GM23338 (cell line): ENCODE data around the gene NEK3. TPM values are rescaled to one million over a fixed set of nuclear protein-coding genes. Genes with fewer than 3 reads are reported as not detected.

Experiments
- ATAC-seq: fragments of 200-7000 bp; cut with Tn5 transposase; 3 replicates; pipeline ENCODE4 v1.9.1; 2020
- DNase-seq: peaks from one replicate; pipeline ENCODE4 v3.0.0-alpha.2; 2015; ENCODE audit warnings: low spot score
- H2AFZ ChIP-seq: fragments of 200-600 bp; sonication (generic); 2 replicates; pipeline ENCODE4 v1.8.0; 2016; ENCODE audit warnings: antibody characterized with exemption, mild to moderate bottlenecking, moderate library complexity
- H3F3A ChIP-seq: fragments of 200-600 bp; sonication (generic); replicated peaks from 2 replicates; pipeline ENCODE4 v1.8.0; 2017; ENCODE audit warnings: antibody characterized with exemption, mixed run types, low read depth
- H3K27ac ChIP-seq: fragments of 200-600 bp; sonication (generic); 2 replicates; pipeline ENCODE4 v1.6.1; 2016; ENCODE audit warnings: low read depth
- H3K27me3 ChIP-seq: fragments of 200-600 bp; sonication (generic); 2 replicates; pipeline ENCODE4 v1.8.0; 2016; ENCODE audit warnings: mild to moderate bottlenecking, mixed run types, moderate library complexity; ENCODE audit not compliant: insufficient read depth
- H3K36me3 ChIP-seq: fragments of 200-600 bp; sonication (generic); 2 replicates; pipeline ENCODE4 v1.8.0; 2016; ENCODE audit warnings: mild to moderate bottlenecking; ENCODE audit not compliant: insufficient read depth
- H3K4me1 ChIP-seq: fragments of 200-600 bp; sonication (generic); 2 replicates; pipeline ENCODE4 v1.8.0; 2016; ENCODE audit warnings: mild to moderate bottlenecking, moderate library complexity; ENCODE audit not compliant: insufficient read depth
- H3K4me2 ChIP-seq: fragments of 200-600 bp; sonication (generic); 2 replicates; pipeline ENCODE4 v1.7.1; 2017; ENCODE audit warnings: mixed run types
- H3K4me3 ChIP-seq: fragments of 200-600 bp; sonication (generic); 2 replicates; pipeline ENCODE4 v1.6.1; 2016; ENCODE audit warnings: mixed run types
- H3K79me2 ChIP-seq: fragments of 200-600 bp; sonication (generic); replicated peaks from 2 replicates; pipeline ENCODE4 v1.8.0; 2017; ENCODE audit warnings: mild to moderate bottlenecking; ENCODE audit not compliant: insufficient read depth
- H3K9me2 ChIP-seq: fragments of 200-600 bp; sonication (generic); 2 replicates; pipeline ENCODE4 v1.8.0; 2017; ENCODE audit not compliant: insufficient read depth
- H4K20me1 ChIP-seq: fragments of 200-600 bp; sonication (generic); replicated peaks from 2 replicates; pipeline ENCODE4 v1.8.0; 2017; ENCODE audit warnings: mild to moderate bottlenecking; ENCODE audit not compliant: insufficient read depth
- H3K27ac Mint-ChIP-seq: 2 replicates; pipeline ENCODE4 v1.8.0; 2020; ENCODE audit warnings: inconsistent platforms, mild to moderate bottlenecking, moderate library complexity, mixed read lengths
- H3K27me3 Mint-ChIP-seq: 3 replicates; pipeline ENCODE4 v1.8.0; 2022; ENCODE audit warnings: low read depth, mild to moderate bottlenecking, moderate library complexity, mixed read lengths, inconsistent platforms; ENCODE audit not compliant: insufficient read depth, poor library complexity
- H3K36me3 Mint-ChIP-seq: 3 replicates; pipeline ENCODE4 v1.8.0; 2021; ENCODE audit warnings: low read depth, mild to moderate bottlenecking, inconsistent platforms, moderate library complexity, mixed read lengths
- H3K4me1 Mint-ChIP-seq: 3 replicates; pipeline ENCODE4 v1.8.0; 2020; ENCODE audit warnings: mild to moderate bottlenecking, inconsistent platforms, mixed read lengths
- H3K4me3 Mint-ChIP-seq: 3 replicates; pipeline ENCODE4 v1.8.0; 2021; ENCODE audit warnings: moderate library complexity, mild to moderate bottlenecking, inconsistent platforms, mixed read lengths
- H3K9me3 Mint-ChIP-seq: 3 replicates; pipeline ENCODE4 v1.8.0; 2020; ENCODE audit warnings: moderate library complexity, mild to moderate bottlenecking, inconsistent platforms, mixed read lengths
- CREB1 ChIP-seq: fragments of 250-450 bp; sonication (Bioruptor Pico); IDR thresholded peaks from 2 replicates; pipeline ENCODE4 v1.5.0; 2020; ENCODE audit warnings: low read depth, mild to moderate bottlenecking, moderate library complexity
- EZH2 ChIP-seq: fragments of 200-600 bp; sonication (generic); IDR thresholded peaks from one replicate; pipeline ENCODE4 v1.8.0; 2017; ENCODE audit warnings: antibody characterized with exemption, mild to moderate bottlenecking, low read depth; ENCODE audit not compliant: unreplicated experiment
- EZH2phosphoT487 ChIP-seq: fragments of 200-600 bp; sonication (generic); IDR thresholded peaks from one replicate; pipeline ENCODE4 v1.8.1; 2018; ENCODE audit warnings: antibody characterized with exemption; ENCODE audit not compliant: unreplicated experiment
- JUNB ChIP-seq: IDR thresholded peaks from one replicate; pipeline ENCODE4 v1.6.1; 2016; ENCODE audit warnings: antibody characterized with exemption; ENCODE audit not compliant: unreplicated experiment
- NANOG ChIP-seq: IDR thresholded peaks from 2 replicates; pipeline ENCODE4 v1.6.1; 2016; ENCODE audit warnings: antibody characterized with exemption, borderline replicate concordance
- POLR2AphosphoS5 ChIP-seq: IDR thresholded peaks from 2 replicates; pipeline ENCODE4 v1.6.1; 2016; ENCODE audit warnings: antibody characterized with exemption, low read depth
- STAT1 ChIP-seq: IDR thresholded peaks from one replicate; pipeline ENCODE4 v1.6.1; 2016; ENCODE audit warnings: antibody characterized with exemption; ENCODE audit not compliant: unreplicated experiment
- ZNF331 ChIP-seq: fragments of 250-450 bp; sonication (Bioruptor Pico); IDR thresholded peaks from 2 replicates; pipeline ENCODE4 v1.5.0; 2020; ENCODE audit warnings: low read depth, mild to moderate bottlenecking, moderate library complexity
- polyA plus RNA-seq: library from polyadenylated mRNA; unstranded; fragments of >200 nt; fragmentation: Nextera tagmentation; extraction: Ambion mirVana; gene quantifications from 2 replicates; pipeline ENCODE4 v1.2.1, GENCODE V29; 2016
- total RNA-seq: library from RNA; depleted of rRNA; stranded (reverse); fragments of >200 nt; shearing (Covaris generic); gene quantifications from 2 replicates; pipeline ENCODE4 v1.2.3, GENCODE V29; 2014
- TF ChIP-seq, protein P1 (sequence below): fragments of 250-450 bp; sonication (Bioruptor Pico); IDR thresholded peaks from 2 replicates; pipeline ENCODE4 v1.5.0; 2020; ENCODE audit warnings: mild to moderate bottlenecking, moderate library complexity
- TF ChIP-seq, protein P2 (sequence below), 2 experiments: fragments of 200-600 bp in 1 of 2; sonication (generic) in 1 of 2; conservative IDR thresholded peaks; 2 replicates each; pipeline versions ENCODE4 v1.5.1 to v1.6.1; 2016 to 2017; ENCODE audit warnings: antibody characterized with exemption in 2 of 2, low read depth in 2 of 2, mild to moderate bottlenecking in 2 of 2, moderate library complexity in 1 of 2
- TF ChIP-seq, protein P3 (sequence below): IDR thresholded peaks from 2 replicates; pipeline ENCODE4 v1.6.1; 2016; ENCODE audit warnings: antibody characterized with exemption

Gene NEK3
- total and polyA plus RNA-seq, 2 experiments from 2014 or later = 26.7 to 26.8 TPM

DNA sequence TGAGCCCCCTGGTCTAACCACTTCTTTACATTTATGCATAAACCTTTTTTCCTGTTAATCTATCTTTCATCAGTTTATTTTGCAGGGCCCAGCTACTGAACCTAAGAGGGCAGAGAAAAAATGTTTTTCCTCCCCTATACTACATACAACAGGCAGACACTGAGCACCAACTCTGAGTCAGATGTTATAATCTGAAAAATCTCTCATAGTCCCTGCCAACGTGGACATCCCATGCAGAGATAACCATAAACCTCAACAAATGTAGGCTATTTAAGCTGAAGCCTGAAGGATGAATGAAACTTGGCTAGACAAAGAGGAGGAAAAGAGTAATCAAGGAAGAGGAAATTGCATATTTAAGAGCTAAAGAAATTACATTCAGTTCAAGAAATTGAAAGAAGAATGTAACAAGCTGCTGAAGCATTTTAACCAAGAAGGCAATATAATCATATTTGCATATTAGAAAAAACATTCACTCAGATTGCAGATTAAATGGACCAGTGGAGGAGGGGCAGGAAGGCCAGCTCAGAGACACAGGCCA lies 2.6 kb downstream of the NEK3 start:
- H2AFZ ChIP-seq = no peak overlapping the region
- peaks cover 29% of the 10 kb centered on the region for H3K4me1 ChIP-seq
- H3K27ac ChIP-seq = peak overlapping the region; percentile 46
- H3K4me3 ChIP-seq = peak overlapping the region; percentile 27
- H3K79me2 ChIP-seq = peaks cover 3% of the 10 kb centered on the region; the same call in 1 of the 2 replicates
- ATAC-seq = no peak
- H3K36me3 ChIP-seq = no peaks in the 10 kb centered on the region
- H3K27me3 Mint-ChIP-seq = peaks cover 9% of the 10 kb centered on the region
- H3K4me1 Mint-ChIP-seq = peaks cover 27% of the 10 kb centered on the region
- H3K4me3 Mint-ChIP-seq = peak overlapping the region; percentile 0; the same call in 2 of the 3 replicates
- H3K36me3 Mint-ChIP-seq = peaks cover 5% of the 10 kb centered on the region
- H3K27me3 ChIP-seq = peaks cover 7% of the 10 kb centered on the region
- H3K9me2 ChIP-seq = no peaks in the 10 kb centered on the region
- peak; percentile 3 for DNase-seq
- H3F3A ChIP-seq = no peaks in the 10 kb centered on the region
- no peak for TF ChIP-seq JUNB
- TF ChIP-seq NANOG = peak; percentile 73
- H3K9me3 Mint-ChIP-seq = peaks cover 6% of the 10 kb centered on the region
- no peaks in the 10 kb centered on the region for H4K20me1 ChIP-seq
- peak overlapping the region; percentile 50 for H3K4me2 ChIP-seq
- H3K27ac Mint-ChIP-seq = peak overlapping the region; percentile 33

DNA sequence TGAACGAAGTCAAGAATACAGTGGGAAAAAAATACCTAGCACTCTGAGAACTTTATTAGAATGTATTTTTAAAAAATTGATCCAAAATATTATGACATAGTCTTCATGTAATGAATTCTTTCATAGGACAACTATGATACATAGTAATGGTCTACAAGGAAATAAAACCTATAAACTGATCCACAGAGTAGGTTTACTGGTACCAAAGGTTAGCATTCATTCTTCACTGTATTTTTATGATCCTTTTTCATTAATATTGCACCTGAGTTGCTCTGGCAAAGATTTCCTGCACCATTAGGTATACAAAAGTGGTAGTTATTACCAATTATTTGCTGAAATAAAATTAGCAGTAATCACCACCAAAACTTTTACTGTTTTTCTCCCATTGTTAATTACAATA lies 4.2 kb downstream of the NEK3 start:
- no peak overlapping the region for H2AFZ ChIP-seq
- H3K27me3 ChIP-seq = peaks cover 7% of the 10 kb centered on the region
- no peak overlapping the region for H3K4me3 Mint-ChIP-seq
- no peak overlapping the region for H3K4me3 ChIP-seq
- no peak for TF ChIP-seq STAT1
- TF ChIP-seq, protein P1, sequence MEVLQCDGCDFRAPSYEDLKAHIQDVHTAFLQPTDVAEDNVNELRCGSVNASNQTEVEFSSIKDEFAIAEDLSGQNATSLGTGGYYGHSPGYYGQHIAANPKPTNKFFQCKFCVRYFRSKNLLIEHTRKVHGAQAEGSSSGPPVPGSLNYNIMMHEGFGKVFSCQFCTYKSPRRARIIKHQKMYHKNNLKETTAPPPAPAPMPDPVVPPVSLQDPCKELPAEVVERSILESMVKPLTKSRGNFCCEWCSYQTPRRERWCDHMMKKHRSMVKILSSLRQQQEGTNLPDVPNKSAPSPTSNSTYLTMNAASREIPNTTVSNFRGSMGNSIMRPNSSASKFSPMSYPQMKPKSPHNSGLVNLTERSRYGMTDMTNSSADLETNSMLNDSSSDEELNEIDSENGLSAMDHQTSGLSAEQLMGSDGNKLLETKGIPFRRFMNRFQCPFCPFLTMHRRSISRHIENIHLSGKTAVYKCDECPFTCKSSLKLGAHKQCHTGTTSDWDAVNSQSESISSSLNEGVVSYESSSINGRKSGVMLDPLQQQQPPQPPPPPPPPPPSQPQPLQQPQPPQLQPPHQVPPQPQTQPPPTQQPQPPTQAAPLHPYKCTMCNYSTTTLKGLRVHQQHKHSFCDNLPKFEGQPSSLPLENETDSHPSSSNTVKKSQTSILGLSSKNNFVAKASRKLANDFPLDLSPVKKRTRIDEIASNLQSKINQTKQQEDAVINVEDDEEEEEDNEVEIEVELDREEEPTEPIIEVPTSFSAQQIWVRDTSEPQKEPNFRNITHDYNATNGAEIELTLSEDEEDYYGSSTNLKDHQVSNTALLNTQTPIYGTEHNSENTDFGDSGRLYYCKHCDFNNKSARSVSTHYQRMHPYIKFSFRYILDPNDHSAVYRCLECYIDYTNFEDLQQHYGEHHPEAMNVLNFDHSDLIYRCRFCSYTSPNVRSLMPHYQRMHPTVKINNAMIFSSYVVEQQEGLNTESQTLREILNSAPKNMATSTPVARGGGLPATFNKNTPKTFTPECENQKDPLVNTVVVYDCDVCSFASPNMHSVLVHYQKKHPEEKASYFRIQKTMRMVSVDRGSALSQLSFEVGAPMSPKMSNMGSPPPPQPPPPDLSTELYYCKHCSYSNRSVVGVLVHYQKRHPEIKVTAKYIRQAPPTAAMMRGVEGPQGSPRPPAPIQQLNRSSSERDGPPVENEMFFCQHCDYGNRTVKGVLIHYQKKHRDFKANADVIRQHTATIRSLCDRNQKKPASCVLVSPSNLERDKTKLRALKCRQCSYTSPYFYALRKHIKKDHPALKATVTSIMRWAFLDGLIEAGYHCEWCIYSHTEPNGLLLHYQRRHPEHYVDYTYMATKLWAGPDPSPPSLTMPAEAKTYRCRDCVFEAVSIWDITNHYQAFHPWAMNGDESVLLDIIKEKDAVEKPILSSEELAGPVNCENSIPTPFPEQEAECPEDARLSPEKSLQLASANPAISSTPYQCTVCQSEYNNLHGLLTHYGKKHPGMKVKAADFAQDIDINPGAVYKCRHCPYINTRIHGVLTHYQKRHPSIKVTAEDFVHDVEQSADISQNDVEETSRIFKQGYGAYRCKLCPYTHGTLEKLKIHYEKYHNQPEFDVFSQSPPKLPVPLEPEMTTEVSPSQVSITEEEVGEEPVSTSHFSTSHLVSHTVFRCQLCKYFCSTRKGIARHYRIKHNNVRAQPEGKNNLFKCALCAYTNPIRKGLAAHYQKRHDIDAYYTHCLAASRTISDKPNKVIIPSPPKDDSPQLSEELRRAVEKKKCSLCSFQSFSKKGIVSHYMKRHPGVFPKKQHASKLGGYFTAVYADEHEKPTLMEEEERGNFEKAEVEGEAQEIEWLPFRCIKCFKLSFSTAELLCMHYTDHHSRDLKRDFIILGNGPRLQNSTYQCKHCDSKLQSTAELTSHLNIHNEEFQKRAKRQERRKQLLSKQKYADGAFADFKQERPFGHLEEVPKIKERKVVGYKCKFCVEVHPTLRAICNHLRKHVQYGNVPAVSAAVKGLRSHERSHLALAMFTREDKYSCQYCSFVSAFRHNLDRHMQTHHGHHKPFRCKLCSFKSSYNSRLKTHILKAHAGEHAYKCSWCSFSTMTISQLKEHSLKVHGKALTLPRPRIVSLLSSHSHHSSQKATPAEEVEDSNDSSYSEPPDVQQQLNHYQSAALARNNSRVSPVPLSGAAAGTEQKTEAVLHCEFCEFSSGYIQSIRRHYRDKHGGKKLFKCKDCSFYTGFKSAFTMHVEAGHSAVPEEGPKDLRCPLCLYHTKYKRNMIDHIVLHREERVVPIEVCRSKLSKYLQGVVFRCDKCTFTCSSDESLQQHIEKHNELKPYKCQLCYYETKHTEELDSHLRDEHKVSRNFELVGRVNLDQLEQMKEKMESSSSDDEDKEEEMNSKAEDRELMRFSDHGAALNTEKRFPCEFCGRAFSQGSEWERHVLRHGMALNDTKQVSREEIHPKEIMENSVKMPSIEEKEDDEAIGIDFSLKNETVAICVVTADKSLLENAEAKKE (CRISPR knock-in tag) = no peak
- TF ChIP-seq NANOG = no peak
- no peak for TF ChIP-seq EZH2
- no peak for TF ChIP-seq POLR2AphosphoS5
- TF ChIP-seq, protein P2, sequence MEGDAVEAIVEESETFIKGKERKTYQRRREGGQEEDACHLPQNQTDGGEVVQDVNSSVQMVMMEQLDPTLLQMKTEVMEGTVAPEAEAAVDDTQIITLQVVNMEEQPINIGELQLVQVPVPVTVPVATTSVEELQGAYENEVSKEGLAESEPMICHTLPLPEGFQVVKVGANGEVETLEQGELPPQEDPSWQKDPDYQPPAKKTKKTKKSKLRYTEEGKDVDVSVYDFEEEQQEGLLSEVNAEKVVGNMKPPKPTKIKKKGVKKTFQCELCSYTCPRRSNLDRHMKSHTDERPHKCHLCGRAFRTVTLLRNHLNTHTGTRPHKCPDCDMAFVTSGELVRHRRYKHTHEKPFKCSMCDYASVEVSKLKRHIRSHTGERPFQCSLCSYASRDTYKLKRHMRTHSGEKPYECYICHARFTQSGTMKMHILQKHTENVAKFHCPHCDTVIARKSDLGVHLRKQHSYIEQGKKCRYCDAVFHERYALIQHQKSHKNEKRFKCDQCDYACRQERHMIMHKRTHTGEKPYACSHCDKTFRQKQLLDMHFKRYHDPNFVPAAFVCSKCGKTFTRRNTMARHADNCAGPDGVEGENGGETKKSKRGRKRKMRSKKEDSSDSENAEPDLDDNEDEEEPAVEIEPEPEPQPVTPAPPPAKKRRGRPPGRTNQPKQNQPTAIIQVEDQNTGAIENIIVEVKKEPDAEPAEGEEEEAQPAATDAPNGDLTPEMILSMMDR (conservative IDR thresholded peaks at IDR 0.05; ENCODE audit: low read depth in 2 of 2) = no peak
- no peak for TF ChIP-seq EZH2phosphoT487
- TF ChIP-seq CREB1 (CRISPR knock-in tag) = no peak
- TF ChIP-seq, protein P3, sequence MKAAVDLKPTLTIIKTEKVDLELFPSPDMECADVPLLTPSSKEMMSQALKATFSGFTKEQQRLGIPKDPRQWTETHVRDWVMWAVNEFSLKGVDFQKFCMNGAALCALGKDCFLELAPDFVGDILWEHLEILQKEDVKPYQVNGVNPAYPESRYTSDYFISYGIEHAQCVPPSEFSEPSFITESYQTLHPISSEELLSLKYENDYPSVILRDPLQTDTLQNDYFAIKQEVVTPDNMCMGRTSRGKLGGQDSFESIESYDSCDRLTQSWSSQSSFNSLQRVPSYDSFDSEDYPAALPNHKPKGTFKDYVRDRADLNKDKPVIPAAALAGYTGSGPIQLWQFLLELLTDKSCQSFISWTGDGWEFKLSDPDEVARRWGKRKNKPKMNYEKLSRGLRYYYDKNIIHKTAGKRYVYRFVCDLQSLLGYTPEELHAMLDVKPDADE = no peak
- TF ChIP-seq ZNF331 = no peak
- H3K79me2 ChIP-seq = peaks cover 3% of the 10 kb centered on the region; the same call in 1 of the 2 replicates
- H3K27me3 Mint-ChIP-seq = peaks cover 9% of the 10 kb centered on the region
- ATAC-seq (no peak), DNase-seq (no peak)
- H3K9me3 Mint-ChIP-seq = peaks cover 6% of the 10 kb centered on the region
- H3F3A ChIP-seq = no peaks in the 10 kb centered on the region
- H3K27ac ChIP-seq = no peak overlapping the region
- H3K36me3 Mint-ChIP-seq = peaks cover 11% of the 10 kb centered on the region
- no peaks in the 10 kb centered on the region for H3K9me2 ChIP-seq
- no peak overlapping the region for H3K27ac Mint-ChIP-seq
- H3K4me1 Mint-ChIP-seq = peaks cover 27% of the 10 kb centered on the region
- peaks cover 29% of the 10 kb centered on the region for H3K4me1 ChIP-seq
- H4K20me1 ChIP-seq = no peaks in the 10 kb centered on the region
- no peak overlapping the region for H3K4me2 ChIP-seq
- H3K36me3 ChIP-seq = peaks cover 4% of the 10 kb centered on the region; the same call in 1 of the 2 replicates
